GM12878 (cell line): ENCODE data around the gene SORCS2. TPM values are rescaled to one million over a fixed set of nuclear protein-coding genes. Genes with fewer than 3 reads are reported as not detected.

ENCODE experiments used
- ATAC-seq: fragments of 200-7000 bp; cut with Tn5 transposase; 3 replicates; pipeline ENCODE4 v1.9.1; 2020; ENCODE audit warnings: mild to moderate bottlenecking, moderate library complexity
- BruUV-seq: library from RNA; stranded (reverse); fragments of 400-500 nt; replicated peaks from 2 replicates; lab custom pipeline; 2021; lab: Mats Ljungman, UMichigan
- CTCF ChIA-PET: fragments of 300-600 bp; sonication (Branson Sonifier 250); formaldehyde crosslinking; extraction: SDS; loops from one replicate; lab custom pipeline; 2021; ENCODE audit warnings: inconsistent platforms; lab: Yijun Ruan, JAX
- POLR2A ChIA-PET: fragments of 350-600 bp; formaldehyde crosslinking; extraction: SDS; loops from one replicate; lab custom pipeline; 2021; ENCODE audit warnings: inconsistent platforms; lab: Charles Lee
- RAD21 ChIA-PET: fragments of 300-600 bp; sonication (Branson Sonifier 250); formaldehyde crosslinking; loops from one replicate; lab custom pipeline; 2023; ENCODE audit warnings: antibody characterized with exemption; ENCODE audit not compliant: unreplicated experiment; lab: Charles Lee
- SMC1A ChIA-PET: fragments of 300-600 bp; sonication (Branson Sonifier 250); formaldehyde crosslinking; loops from one replicate; lab custom pipeline; 2023; ENCODE audit not compliant: unreplicated experiment, uncharacterized antibody; lab: Charles Lee
- DNase-seq: peaks from one replicate; pipeline ENCODE4 v3.0.0-alpha.2; 2011; ENCODE audit warnings: low read depth, low spot score
- FAIRE-seq: peaks from 3 replicates; lab custom pipeline; 2011; peaks lifted over from hg19 to GRCh38; lab: Jason Lieb, UNC
- H2AFZ ChIP-seq: 2 replicates; pipeline ENCODE4 v1.6.0; 2011; ENCODE audit warnings: low read depth, low read length, control low read depth; ENCODE audit not compliant: control insufficient read depth
- H3K27ac ChIP-seq: 2 replicates; pipeline ENCODE4 v1.5.1; 2011; ENCODE audit warnings: control low read depth; ENCODE audit not compliant: control insufficient read depth, insufficient read depth
- H3K27me3 ChIP-seq, 2 experiments: replicated peaks in 1 of 2; 2 replicates each; pipeline versions ENCODE4 v1.6.0 to v1.6.1; 2011; ENCODE audit warnings: low read length in 1 of 2; ENCODE audit not compliant: control insufficient read depth in 2 of 2, insufficient read depth in 2 of 2
- H3K36me3 ChIP-seq, 2 experiments: 2 replicates each; pipeline ENCODE4 v1.5.1; 2011; ENCODE audit warnings: low read length in 1 of 2; ENCODE audit not compliant: control insufficient read depth in 2 of 2, insufficient read depth in 2 of 2
- H3K4me1 ChIP-seq: 2 replicates; pipeline ENCODE4 v1.6.1; 2011; ENCODE audit warnings: mild to moderate bottlenecking, low read length, moderate library complexity, mixed read lengths; ENCODE audit not compliant: control insufficient read depth, insufficient read depth
- H3K4me2 ChIP-seq: 2 replicates; pipeline ENCODE4 v1.6.0; 2011; ENCODE audit warnings: control low read depth; ENCODE audit not compliant: control insufficient read depth, insufficient read depth
- H3K4me3 ChIP-seq: fragments of 200-600 bp; sonication (generic); 2 replicates; pipeline ENCODE4 v1.5.1; 2016
- H3K79me2 ChIP-seq: 2 replicates; pipeline ENCODE4 v1.6.0; 2011; ENCODE audit warnings: low read length; ENCODE audit not compliant: control insufficient read depth, insufficient read depth
- H3K9ac ChIP-seq: 2 replicates; pipeline ENCODE4 v1.8.0; 2011; ENCODE audit warnings: low read length, control low read depth, mixed read lengths; ENCODE audit not compliant: control insufficient read depth, insufficient read depth
- H3K9me3 ChIP-seq: replicated peaks from 3 replicates; pipeline ENCODE4 v1.5.1; 2011; ENCODE audit warnings: mild to moderate bottlenecking, low read length; ENCODE audit not compliant: control insufficient read depth, insufficient read depth
- H4K20me1 ChIP-seq: 2 replicates; pipeline ENCODE4 v1.6.0; 2011; ENCODE audit not compliant: control insufficient read depth, insufficient read depth
- CHD1 ChIP-seq: IDR thresholded peaks from 2 replicates; pipeline ENCODE4 v1.6.1; 2012; ENCODE audit warnings: low read depth, low read length, improper control_type of control experiment
- ETV6 ChIP-seq, 2 experiments: fragments of 450-650 bp in 1 of 2; IDR thresholded peaks in 1 of 2; conservative IDR thresholded peaks in 1 of 2; 2 replicates each; pipeline ENCODE4 v1.6.1; 2014; ENCODE audit warnings: antibody characterized with exemption in 1 of 2, borderline replicate concordance in 1 of 2, low read depth in 1 of 2, mild to moderate bottlenecking in 1 of 2, moderate library complexity in 1 of 2
- IKZF2 ChIP-seq, 2 experiments: fragments of 450-650 bp; IDR thresholded peaks; 2 replicates each; pipeline ENCODE4 v1.6.1; 2017; ENCODE audit warnings: mild to moderate bottlenecking in 2 of 2, moderate library complexity in 2 of 2
- PRDM15 ChIP-seq: fragments of 450-650 bp; formaldehyde crosslinking; IDR thresholded peaks from 2 replicates; pipeline ENCODE4 v1.4.0; 2020; ENCODE audit warnings: mild to moderate bottlenecking, moderate library complexity
- SIX5 ChIP-seq: IDR thresholded peaks from 2 replicates; pipeline ENCODE4 v1.6.1; 2011; ENCODE audit warnings: mild to moderate bottlenecking, low read depth, low read length, moderate library complexity; ENCODE audit not compliant: severe bottlenecking
- YBX1 ChIP-seq: fragments of 450-650 bp; IDR thresholded peaks from 2 replicates; pipeline ENCODE4 v1.6.1; 2016; ENCODE audit warnings: antibody characterized with exemption
- ZBTB11 ChIP-seq: fragments of 450-650 bp; formaldehyde crosslinking; IDR thresholded peaks from 2 replicates; pipeline ENCODE4 v1.5.0; 2022; ENCODE audit warnings: mild to moderate bottlenecking, missing genetic modification characterization
- WGBS: methylation state at CpG from one replicate; pipeline ENCODE4 v1.1.6; 2016; ENCODE audit warnings: low lambda C conversion rate; ENCODE audit not compliant: insufficient replicate concordance, insufficient coverage; ENCODE audit errors: missing lambda C conversion rate; 5-methylcytosine and 5-hydroxymethylcytosine counted together
- in situ Hi-C: fragments of 300-500 bp; cut with MboI; formaldehyde crosslinking; loops from 9 replicates; pipeline ENCODE4 v1.14.3; 2018; ENCODE audit warnings: mixed read lengths
- intact Hi-C: fragments of 100-400 bp; cut with micrococcal nuclease; formaldehyde crosslinking; loops from one replicate; pipeline ENCODE4 v1.14.2; 2022; ENCODE audit not compliant: unreplicated experiment
- polyA plus RNA-seq, 11 experiments: library from polyadenylated mRNA; depleted of rRNA in 4 of 11; unstranded in 6 of 11; stranded (reverse) in 5 of 11; fragments of >200 nt; fragmentation: Nextera tagmentation in 4 of 11; fragmentation: Illumina TruSeq in 1 of 11; extraction: Ambion mirVana in 4 of 11; extraction: Trizol in 1 of 11; gene quantifications; 1 replicate in 1 of 11; 2 replicates in 10 of 11; pipeline versions ENCODE4 v1.2.1 to v1.2.3, GENCODE V29; 2011 to 2016; ENCODE audit warnings: inconsistent platforms in 2 of 11, missing spikeins in 2 of 11, low read depth in 1 of 11
- total RNA-seq, 4 experiments: library from RNA; depleted of rRNA in 3 of 4; stranded (reverse); fragments of >200 nt in 3 of 4; fragmentation: Illumina TruSeq in 1 of 4; extraction: Trizol in 1 of 4; gene quantifications; 2 replicates each; pipeline versions ENCODE4 v1.2.1 to v1.2.3, GENCODE V29; 2013 to 2021
- TF ChIP-seq, protein P1 (sequence below): IDR thresholded peaks from 2 replicates; pipeline ENCODE4 v1.6.1; 2012; ENCODE audit warnings: mild to moderate bottlenecking, low read depth, low read length

The SORCS2 gene
- total and polyA plus RNA-seq, 10 of the 15 experiments (the other 5 are each of a cell fraction or from before 2014, with no cell fraction given), result 0.01 to 0.15 (median 0.05) TPM; not detected in 5

GRCh38 chr4:7172508-7172907 lies 19.8 kb upstream of the SORCS2 start (continued):
- TF ChIP-seq PRDM15 (CRISPR knock-in tag) (no peak), IKZF2 (IDR thresholded peaks at IDR 0.05) (no peak), CHD1 (no peak)

DNA sequence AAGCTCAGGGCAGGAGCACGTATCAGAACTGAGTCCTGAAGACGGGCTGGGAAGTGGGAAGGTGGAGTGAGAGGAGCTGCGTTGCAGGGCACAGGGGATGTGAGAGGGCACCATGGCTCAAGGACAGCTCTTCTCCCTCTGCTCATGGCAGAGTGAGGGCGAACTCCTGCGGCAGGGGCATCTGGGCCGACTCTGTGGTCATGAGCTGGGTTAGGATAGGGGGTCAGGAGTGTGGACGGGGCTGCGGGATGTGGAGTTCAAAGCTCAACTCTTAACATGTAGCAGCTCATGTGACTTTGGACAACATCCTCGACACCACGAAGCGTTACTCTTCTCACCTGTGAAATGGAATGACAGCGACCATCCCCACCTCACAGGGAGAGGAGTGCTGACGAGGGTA lies 19.4 kb upstream of the SORCS2 start:
- no TSS peak for BruUV-seq
- H3K27ac ChIP-seq, result no peak overlapping the region

More for the DNA sequence above, 19.4 kb upstream of the SORCS2 start:
- RAD21 ChIA-PET, result no interaction called here
- Histone ChIP-seq H3K4me2 (no peak overlapping the region), H3K4me1 (no peaks in the 10 kb centered on the region), H3K79me2 (no peaks in the 10 kb centered on the region), H4K20me1 (no peaks in the 10 kb centered on the region), H3K27me3 (no peaks in the 10 kb centered on the region; a peak in 1 of 4 replicates), H3K9ac (no peak overlapping the region), H2AFZ (no peak overlapping the region), H3K9me3 (no peaks in the 10 kb centered on the region), H3K36me3 (no peaks in the 10 kb centered on the region), H3K4me3 (no peak overlapping the region)
- TF ChIP-seq ETV6 (conservative IDR thresholded peaks at IDR 0.05 in 1 of 2, IDR thresholded peaks at IDR 0.05 in 1 of 2; ENCODE audit: borderline replicate concordance in 1 of 2, low read depth in 1 of 2) (no peak), YBX1 (no peak), ZBTB11 (CRISPR knock-in tag) (no peak), SIX5 (no peak)
- TF ChIP-seq, protein P1, sequence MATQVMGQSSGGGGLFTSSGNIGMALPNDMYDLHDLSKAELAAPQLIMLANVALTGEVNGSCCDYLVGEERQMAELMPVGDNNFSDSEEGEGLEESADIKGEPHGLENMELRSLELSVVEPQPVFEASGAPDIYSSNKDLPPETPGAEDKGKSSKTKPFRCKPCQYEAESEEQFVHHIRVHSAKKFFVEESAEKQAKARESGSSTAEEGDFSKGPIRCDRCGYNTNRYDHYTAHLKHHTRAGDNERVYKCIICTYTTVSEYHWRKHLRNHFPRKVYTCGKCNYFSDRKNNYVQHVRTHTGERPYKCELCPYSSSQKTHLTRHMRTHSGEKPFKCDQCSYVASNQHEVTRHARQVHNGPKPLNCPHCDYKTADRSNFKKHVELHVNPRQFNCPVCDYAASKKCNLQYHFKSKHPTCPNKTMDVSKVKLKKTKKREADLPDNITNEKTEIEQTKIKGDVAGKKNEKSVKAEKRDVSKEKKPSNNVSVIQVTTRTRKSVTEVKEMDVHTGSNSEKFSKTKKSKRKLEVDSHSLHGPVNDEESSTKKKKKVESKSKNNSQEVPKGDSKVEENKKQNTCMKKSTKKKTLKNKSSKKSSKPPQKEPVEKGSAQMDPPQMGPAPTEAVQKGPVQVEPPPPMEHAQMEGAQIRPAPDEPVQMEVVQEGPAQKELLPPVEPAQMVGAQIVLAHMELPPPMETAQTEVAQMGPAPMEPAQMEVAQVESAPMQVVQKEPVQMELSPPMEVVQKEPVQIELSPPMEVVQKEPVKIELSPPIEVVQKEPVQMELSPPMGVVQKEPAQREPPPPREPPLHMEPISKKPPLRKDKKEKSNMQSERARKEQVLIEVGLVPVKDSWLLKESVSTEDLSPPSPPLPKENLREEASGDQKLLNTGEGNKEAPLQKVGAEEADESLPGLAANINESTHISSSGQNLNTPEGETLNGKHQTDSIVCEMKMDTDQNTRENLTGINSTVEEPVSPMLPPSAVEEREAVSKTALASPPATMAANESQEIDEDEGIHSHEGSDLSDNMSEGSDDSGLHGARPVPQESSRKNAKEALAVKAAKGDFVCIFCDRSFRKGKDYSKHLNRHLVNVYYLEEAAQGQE, result no peak
- CTCF ChIA-PET, result no interaction called here
- intact Hi-C loops, result no loop called here
- DNase-seq, result no peak
- POLR2A ChIA-PET, result no interaction called here
- in situ Hi-C loops, result no loop called here
- no peak for ATAC-seq
- SMC1A ChIA-PET, result no interaction called here
- 39% methylated on average over 13 of the region's 13 CpGs for WGBS
- no peak for FAIRE-seq
